Measurements from ENCODE around the gene DCTD. TPM values are rescaled to one million over a fixed set of nuclear protein-coding genes. Genes with fewer than 3 reads are reported as not detected.
A peak's percentile ranks its signal among the peaks of the same experiment; 100 is the strongest.

The DCTD gene
- 90.1 TPM for total RNA-seq
- long read RNA-seq, transcript DCTD-202 (6 exons, 1,972 nt): minor isoform, 27 of 105 reads
- long read RNA-seq, transcript DCTD-201 (6 exons, 1,931 nt): major isoform, 58 of 105 reads
- long read RNA-seq, partial matches to known transcripts: 6 of 105 reads
- long read RNA-seq, other reads (novel, unspliced or antisense): 13 of 105 reads

DNA sequence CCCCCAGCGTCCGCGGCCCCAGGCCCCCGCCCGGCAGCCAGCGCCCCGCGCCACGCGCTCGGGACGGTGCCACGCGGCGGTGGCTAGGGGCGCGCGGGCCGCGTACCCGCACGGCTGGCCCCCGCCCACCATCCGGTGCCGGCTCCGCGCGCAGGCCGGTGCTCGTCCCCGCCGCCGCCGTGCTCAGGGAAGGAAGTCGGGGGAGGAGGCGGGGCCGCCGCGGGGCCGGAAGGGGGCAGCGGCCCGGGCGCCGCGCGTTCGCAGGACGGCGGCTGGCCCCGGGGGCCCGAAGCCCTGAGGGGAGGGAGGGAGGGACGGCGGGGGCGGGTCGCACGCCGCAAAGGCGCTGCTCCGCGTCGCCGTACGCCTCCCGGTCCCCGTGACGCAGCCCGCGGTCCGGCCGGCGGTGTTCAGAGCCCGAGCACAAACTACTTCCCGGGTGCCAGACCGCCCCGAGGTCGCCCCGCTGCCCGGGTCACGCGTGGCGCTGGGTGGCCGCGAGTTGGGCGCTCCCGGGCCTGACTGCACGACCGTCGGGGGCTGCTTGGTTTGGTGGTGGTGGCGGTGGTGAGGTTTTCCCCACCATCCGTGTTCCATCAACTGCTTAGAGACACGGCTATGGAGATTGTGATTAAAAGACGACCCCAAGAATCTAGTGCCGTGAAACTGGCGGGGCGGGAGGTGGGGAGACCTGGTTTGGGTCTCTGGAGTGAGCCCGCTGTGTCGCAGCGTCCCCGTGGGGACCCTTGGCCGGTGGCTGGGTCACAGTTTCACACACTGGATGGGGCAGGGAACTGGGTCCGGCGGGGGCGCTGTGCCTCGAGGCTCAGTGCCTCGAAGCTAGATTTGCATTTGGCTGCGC lies at the start of gene DCTD:
Gene DCTD (minus strand): TSS at position 205 of the 862 bp plus-strand sequence. CDS start 1,818 bp downstream, outside the sequence.
- TF ChIP-seq, protein P1, sequence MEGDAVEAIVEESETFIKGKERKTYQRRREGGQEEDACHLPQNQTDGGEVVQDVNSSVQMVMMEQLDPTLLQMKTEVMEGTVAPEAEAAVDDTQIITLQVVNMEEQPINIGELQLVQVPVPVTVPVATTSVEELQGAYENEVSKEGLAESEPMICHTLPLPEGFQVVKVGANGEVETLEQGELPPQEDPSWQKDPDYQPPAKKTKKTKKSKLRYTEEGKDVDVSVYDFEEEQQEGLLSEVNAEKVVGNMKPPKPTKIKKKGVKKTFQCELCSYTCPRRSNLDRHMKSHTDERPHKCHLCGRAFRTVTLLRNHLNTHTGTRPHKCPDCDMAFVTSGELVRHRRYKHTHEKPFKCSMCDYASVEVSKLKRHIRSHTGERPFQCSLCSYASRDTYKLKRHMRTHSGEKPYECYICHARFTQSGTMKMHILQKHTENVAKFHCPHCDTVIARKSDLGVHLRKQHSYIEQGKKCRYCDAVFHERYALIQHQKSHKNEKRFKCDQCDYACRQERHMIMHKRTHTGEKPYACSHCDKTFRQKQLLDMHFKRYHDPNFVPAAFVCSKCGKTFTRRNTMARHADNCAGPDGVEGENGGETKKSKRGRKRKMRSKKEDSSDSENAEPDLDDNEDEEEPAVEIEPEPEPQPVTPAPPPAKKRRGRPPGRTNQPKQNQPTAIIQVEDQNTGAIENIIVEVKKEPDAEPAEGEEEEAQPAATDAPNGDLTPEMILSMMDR (IDR thresholded peaks at IDR 0.05): peak; percentile 47
- H3K4me3 ChIP-seq: peak within 1 kb of the TSS; percentile 81
- H3K27me3 ChIP-seq (ENCODE audit: low read depth): no peaks in the 10 kb centered on the region
- peak; percentile 93 for ATAC-seq
- H3K27ac ChIP-seq: peak within 1 kb of the TSS; percentile 97
- H3K9me3 ChIP-seq: no peaks in the 10 kb centered on the region
- peaks cover 18% of the 10 kb centered on the region for H3K4me1 ChIP-seq
- DNase-seq: peak; percentile 88
- H3K36me3 ChIP-seq: peaks cover 30% of the 10 kb centered on the region
- intact Hi-C loops (cut with DNase I): no loop called here

DNA sequence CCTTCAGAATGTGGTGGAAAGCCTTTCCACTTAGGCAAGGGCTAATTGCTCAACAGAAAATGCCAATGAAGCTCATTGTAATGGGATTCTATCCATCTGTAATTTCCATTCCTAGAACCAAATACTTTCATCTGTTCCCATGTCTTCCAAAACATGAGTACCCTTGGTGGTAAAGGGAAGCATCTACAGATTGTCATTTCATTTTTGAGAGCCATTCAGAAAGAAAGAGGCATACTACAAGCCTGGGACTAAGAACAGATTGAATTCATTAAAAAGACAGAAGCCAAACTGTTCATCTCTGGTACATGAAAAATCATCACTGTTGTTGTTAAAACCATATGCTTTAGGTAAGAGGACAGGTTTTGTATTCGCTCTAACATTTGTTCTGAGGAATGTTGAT lies 43.6 kb upstream of the DCTD start:
- TF ChIP-seq, protein P1 (IDR thresholded peaks at IDR 0.05): no peak
- Histone ChIP-seq H3K27me3 (ENCODE audit: low read depth) (no peaks in the 10 kb centered on the region), H3K9me3 (no peaks in the 10 kb centered on the region), H3K27ac (no peak overlapping the region), H3K36me3 (no peaks in the 10 kb centered on the region), H3K4me3 (no peak overlapping the region), H3K4me1 (no peaks in the 10 kb centered on the region)
- ATAC-seq: no peak
- intact Hi-C loops (cut with DNase I): no loop called here
- no peak for DNase-seq

DNA sequence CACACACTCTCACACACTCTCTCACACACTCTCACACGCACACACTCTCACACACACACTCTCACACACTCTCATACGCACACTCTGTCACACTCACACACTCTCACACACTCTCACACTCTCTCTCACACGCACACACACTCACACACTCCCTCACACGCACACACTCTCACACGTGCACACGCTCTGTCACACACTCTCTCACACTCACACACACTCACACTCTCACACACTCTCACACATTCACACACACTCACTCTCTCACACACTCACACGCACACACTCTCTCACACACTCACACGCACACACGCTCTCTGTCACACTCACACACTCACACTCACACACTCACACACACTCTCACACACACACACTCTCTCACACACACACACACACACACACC lies 43.0 kb upstream of the DCTD start:
- intact Hi-C loops (cut with DNase I): no loop called here
- Histone ChIP-seq H3K27me3 (ENCODE audit: low read depth) (no peaks in the 10 kb centered on the region), H3K27ac (no peak overlapping the region), H3K9me3 (no peaks in the 10 kb centered on the region), H3K4me1 (no peaks in the 10 kb centered on the region), H3K36me3 (no peaks in the 10 kb centered on the region), H3K4me3 (no peak overlapping the region)
- ATAC-seq (no peak), DNase-seq (no peak)
- TF ChIP-seq, protein P1 (IDR thresholded peaks at IDR 0.05): no peak

DNA sequence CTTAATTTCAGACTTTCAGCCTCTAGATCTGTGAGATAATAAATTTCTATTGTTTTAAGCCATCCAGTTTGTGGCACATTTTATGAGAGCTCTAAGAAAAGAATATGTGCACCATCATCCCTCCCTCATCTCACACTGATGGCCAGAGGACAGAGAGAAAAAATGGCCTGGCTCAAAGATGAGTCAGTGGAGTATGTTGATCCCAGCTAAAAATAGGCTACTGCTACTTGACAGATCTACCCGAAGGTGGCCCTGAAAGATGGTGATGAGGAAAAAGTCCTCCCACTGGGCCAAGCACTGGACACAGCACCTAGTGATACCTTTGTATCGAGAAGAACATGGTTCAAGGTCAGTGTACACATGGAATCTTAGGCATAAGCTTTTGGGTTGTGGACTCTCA lies 38.2 kb upstream of the DCTD start:
- intact Hi-C loops (cut with DNase I): no loop called here
- TF ChIP-seq, protein P1 (IDR thresholded peaks at IDR 0.05): no peak

DNA sequence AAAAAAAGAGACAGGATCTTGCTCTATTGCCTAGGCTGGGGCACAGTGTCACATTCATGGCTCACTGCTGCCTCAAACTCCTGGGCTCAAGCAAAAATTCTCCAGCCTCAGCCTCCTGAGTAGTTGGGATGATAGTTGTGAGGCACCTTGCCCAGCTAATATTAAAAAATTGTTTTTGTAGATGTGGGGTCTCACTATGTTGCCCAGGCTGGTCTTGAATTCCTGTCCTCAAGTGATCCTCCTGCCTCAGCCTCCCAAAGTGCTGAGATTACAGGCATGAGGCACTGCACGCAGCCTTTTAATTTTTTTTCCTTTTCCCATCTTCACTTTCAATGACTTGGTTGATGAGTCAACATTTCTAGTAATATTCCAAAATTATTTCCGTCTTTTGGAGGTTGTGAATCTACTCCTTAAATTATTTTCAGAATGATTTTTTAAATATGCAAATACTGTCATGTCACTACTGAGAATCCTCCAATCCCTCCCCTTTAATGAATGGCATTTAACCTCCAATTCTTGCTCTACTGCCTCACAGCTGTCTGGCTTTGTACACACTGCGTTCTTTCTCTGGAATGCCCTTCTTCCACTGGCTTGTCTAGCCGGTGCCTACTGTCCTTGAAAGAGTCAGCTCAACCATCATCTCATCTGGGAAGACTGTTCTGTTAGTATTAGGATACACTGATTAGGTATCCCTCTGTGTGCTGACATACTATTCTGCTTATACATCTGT lies 27.5 kb upstream of the DCTD start:
- TF ChIP-seq, protein P1 (IDR thresholded peaks at IDR 0.05): no peak
- DNase-seq (no peak), ATAC-seq (no peak)
- H3K36me3 ChIP-seq: no peaks in the 10 kb centered on the region
- no peak overlapping the region for H3K27ac ChIP-seq
- H3K4me3 ChIP-seq: no peak overlapping the region
- H3K9me3 ChIP-seq: no peaks in the 10 kb centered on the region
- intact Hi-C loops (cut with DNase I): no loop called here
- no peaks in the 10 kb centered on the region for H3K27me3 ChIP-seq (ENCODE audit: low read depth)
- H3K4me1 ChIP-seq: no peaks in the 10 kb centered on the region

More for the DNA sequence above, 38.2 kb upstream of the DCTD start:
- DNase-seq: no peak
- H3K9me3 ChIP-seq: no peaks in the 10 kb centered on the region
- no peak overlapping the region for H3K4me3 ChIP-seq
- H3K27me3 ChIP-seq (ENCODE audit: low read depth): no peaks in the 10 kb centered on the region
- H3K27ac ChIP-seq: no peak overlapping the region
- no peaks in the 10 kb centered on the region for H3K4me1 ChIP-seq
- no peaks in the 10 kb centered on the region for H3K36me3 ChIP-seq
- ATAC-seq: no peak
